Endothelial cell (in vitro differentiated cells): Measurements from ENCODE around the gene BMP7. TPM values are rescaled to one million over a fixed set of nuclear protein-coding genes. Genes with fewer than 3 reads are reported as not detected.

Experiments used
- DNase-seq: peaks from one replicate; pipeline ENCODE4 v3.0.0; 2021; ENCODE audit warnings: low spot score
- H3K27ac Mint-ChIP-seq: one replicate; pipeline ENCODE4 v1.8.0; 2021; ENCODE audit warnings: mixed read lengths, inconsistent platforms; ENCODE audit not compliant: unreplicated experiment
- H3K27me3 Mint-ChIP-seq: one replicate; pipeline ENCODE4 v1.8.0; 2021; ENCODE audit warnings: mild to moderate bottlenecking, moderate library complexity, mixed read lengths, inconsistent platforms; ENCODE audit not compliant: unreplicated experiment
- H3K36me3 Mint-ChIP-seq: one replicate; pipeline ENCODE4 v1.8.0; 2021; ENCODE audit warnings: mild to moderate bottlenecking, low read depth, mixed read lengths, inconsistent platforms; ENCODE audit not compliant: unreplicated experiment
- H3K4me1 Mint-ChIP-seq: one replicate; pipeline ENCODE4 v1.8.0; 2021; ENCODE audit warnings: mild to moderate bottlenecking, mixed read lengths, inconsistent platforms; ENCODE audit not compliant: unreplicated experiment
- H3K4me3 Mint-ChIP-seq: one replicate; pipeline ENCODE4 v1.8.0; 2021; ENCODE audit warnings: mild to moderate bottlenecking, mixed read lengths, inconsistent platforms; ENCODE audit not compliant: unreplicated experiment
- H3K9me3 Mint-ChIP-seq: one replicate; pipeline ENCODE4 v1.8.0; 2021; ENCODE audit warnings: mixed read lengths, inconsistent platforms; ENCODE audit not compliant: unreplicated experiment
- CTCF ChIP-seq: fragments of 200-600 bp; sonication (generic); IDR thresholded peaks from one replicate; pipeline ENCODE4 v1.5.0; 2021; ENCODE audit warnings: antibody characterized with exemption; ENCODE audit not compliant: unreplicated experiment
- total RNA-seq: library from RNA; stranded (reverse); fragmentation: NEBNext Ultra II Directional; extraction: Animal tissue kit (Norgen Biotek cat#: 25700); gene quantifications from one replicate; pipeline ENCODE4 v1.2.1, GENCODE V29; 2021; ENCODE audit not compliant: unreplicated experiment

BMP7 gene
- total RNA-seq, 1 donor from 2014 or later: 0.38 TPM

GRCh38 chr20:57189713-57190112, 76.7 kb downstream of the BMP7 start:
- no peak overlapping the region for H3K27ac Mint-ChIP-seq
- H3K4me3 Mint-ChIP-seq: no peak overlapping the region
- no peaks in the 10 kb centered on the region for H3K4me1 Mint-ChIP-seq
- H3K9me3 Mint-ChIP-seq: no peaks in the 10 kb centered on the region
- no peak for TF ChIP-seq CTCF
- no peak for DNase-seq
- peaks cover 6% of the 10 kb centered on the region for H3K27me3 Mint-ChIP-seq
- no peaks in the 10 kb centered on the region for H3K36me3 Mint-ChIP-seq

- no peaks in the 10 kb centered on the region for H3K36me3 Mint-ChIP-seq
- no peak for TF ChIP-seq CTCF
- H3K4me3 Mint-ChIP-seq: no peak overlapping the region
- peaks cover 6% of the 10 kb centered on the region for H3K27me3 Mint-ChIP-seq
- no peaks in the 10 kb centered on the region for H3K4me1 Mint-ChIP-seq
- H3K9me3 Mint-ChIP-seq: no peaks in the 10 kb centered on the region
- no peak overlapping the region for H3K27ac Mint-ChIP-seq
- no peak for DNase-seq
Measured at GRCh38 chr20:57188576-57189079, 77.8 kb downstream of the BMP7 start.

DNA sequence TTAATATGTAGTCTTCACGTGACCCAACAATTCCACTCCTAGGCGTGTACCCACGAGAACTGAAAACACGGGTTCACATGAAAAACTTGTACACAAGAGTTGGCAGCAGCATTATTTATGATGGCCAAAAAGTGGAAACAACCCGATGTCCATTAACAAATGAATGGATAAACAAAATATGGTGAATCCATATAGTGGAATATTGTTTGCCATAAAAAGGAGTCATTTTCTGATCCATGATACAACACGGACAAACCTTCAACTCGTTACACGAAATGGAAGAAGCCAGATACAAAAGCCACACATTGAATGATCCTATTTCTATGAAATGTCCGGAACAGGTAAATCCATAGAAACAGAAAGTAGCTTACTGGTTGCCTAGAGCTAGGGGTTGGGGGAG, 78.4 kb downstream of the BMP7 start:
- H3K4me1 Mint-ChIP-seq: no peaks in the 10 kb centered on the region

GRCh38 chr20:57187068-57187634, 79.3 kb downstream of the BMP7 start:
- Mint-ChIP-seq H3K9me3 (no peaks in the 10 kb centered on the region), H3K27ac (no peak overlapping the region), H3K4me3 (no peak overlapping the region), H3K36me3 (no peaks in the 10 kb centered on the region), H3K4me1 (no peaks in the 10 kb centered on the region), H3K27me3 (peaks cover 6% of the 10 kb centered on the region)
- TF ChIP-seq CTCF: no peak
- no peak for DNase-seq

More for the DNA sequence above, 78.4 kb downstream of the BMP7 start:
- no peak overlapping the region for H3K4me3 Mint-ChIP-seq
- no peak for DNase-seq
- peaks cover 6% of the 10 kb centered on the region for H3K27me3 Mint-ChIP-seq
- no peak for TF ChIP-seq CTCF
- no peaks in the 10 kb centered on the region for H3K36me3 Mint-ChIP-seq
- no peaks in the 10 kb centered on the region for H3K9me3 Mint-ChIP-seq
- no peak overlapping the region for H3K27ac Mint-ChIP-seq

- Mint-ChIP-seq H3K9me3 (no peaks in the 10 kb centered on the region), H3K4me1 (no peaks in the 10 kb centered on the region), H3K4me3 (no peak overlapping the region), H3K27me3 (peaks cover 7% of the 10 kb centered on the region), H3K27ac (no peak overlapping the region), H3K36me3 (no peaks in the 10 kb centered on the region)
- no peak for TF ChIP-seq CTCF
- no peak for DNase-seq
Measured at GRCh38 chr20:57186192-57186591, 80.2 kb downstream of the BMP7 start.
